ENCODE measurements around the gene SLC39A10. TPM values are rescaled to one million over a fixed set of nuclear protein-coding genes. Genes with fewer than 3 reads are reported as not detected.
A peak's percentile ranks its signal among the peaks of the same experiment; 100 is the strongest.
"Not testable (repeated sequence)": the region's sequence is repeated elsewhere in the genome, so short reads cannot be mapped to it uniquely, and the experiment has no call there.

Gene SLC39A10
- polyA plus RNA-seq, 4 donors = 55.1 to 87.4 (median 85.9) TPM

GRCh38 chr2:195645413-195645812 is 11.6 kb upstream of the SLC39A10 start:
- no peak for DNase-seq (ENCODE audit: low read depth in 4 of 4, low spot score in 3 of 4)

GRCh38 chr2:195646424-195646823 is 10.6 kb upstream of the SLC39A10 start:
- no peak for DNase-seq (ENCODE audit: low read depth in 4 of 4, low spot score in 3 of 4)

GRCh38 chr2:195647302-195647701 is 9.7 kb upstream of the SLC39A10 start:
- no peak for DNase-seq (ENCODE audit: low read depth in 4 of 4, low spot score in 3 of 4)

- DNase-seq (ENCODE audit: low read depth in 4 of 4, low spot score in 3 of 4) = not testable (repeated sequence)
Observed at GRCh38 chr2:195648370-195648769, 8.7 kb upstream of the SLC39A10 start.

GRCh38 chr2:195648787-195649186 is 8.2 kb upstream of the SLC39A10 start:
- no peak for DNase-seq (ENCODE audit: low read depth in 4 of 4, low spot score in 3 of 4)

GRCh38 chr2:195649629-195650190 is 7.3 kb upstream of the SLC39A10 start:
- DNase-seq (ENCODE audit: low read depth in 4 of 4, low spot score in 3 of 4) = no peak

GRCh38 chr2:195651046-195651445 is 6.0 kb upstream of the SLC39A10 start:
- DNase-seq (ENCODE audit: low read depth in 4 of 4, low spot score in 3 of 4) = no peak

- no peak for DNase-seq (ENCODE audit: low read depth in 4 of 4, low spot score in 3 of 4)
Observed at GRCh38 chr2:195652911-195653310, 4.1 kb upstream of the SLC39A10 start.

GRCh38 chr2:195656161-195656858 is 716 bp upstream of the SLC39A10 start:
- DNase-seq (ENCODE audit: low read depth in 4 of 4, low spot score in 3 of 4) = peak in 2 of 4 donors; percentile 12 to 14

- DNase-seq (ENCODE audit: low read depth in 4 of 4, low spot score in 3 of 4) = peak; percentile 58 to 67 (median 60)
Observed at GRCh38 chr2:195657634-195658540, 861 bp downstream of the SLC39A10 start.

GRCh38 chr2:195658541-195658890 is 1.5 kb downstream of the SLC39A10 start:
- DNase-seq (ENCODE audit: low read depth in 4 of 4, low spot score in 3 of 4) = peak in 2 of 4 donors; percentile 16 to 26

- DNase-seq (ENCODE audit: low read depth in 4 of 4, low spot score in 3 of 4) = no peak
Observed at GRCh38 chr2:195659114-195659513, 2.1 kb downstream of the SLC39A10 start.

GRCh38 chr2:195659982-195660890 is 3.2 kb downstream of the SLC39A10 start:
- peak; percentile 46 to 65 (median 53) for DNase-seq (ENCODE audit: low read depth in 4 of 4, low spot score in 3 of 4)

GRCh38 chr2:195662138-195662537 is 5.1 kb downstream of the SLC39A10 start:
- no peak for DNase-seq (ENCODE audit: low read depth in 4 of 4, low spot score in 3 of 4)

- no peak for DNase-seq (ENCODE audit: low read depth in 4 of 4, low spot score in 3 of 4)
Observed at GRCh38 chr2:195663007-195663406, 6.0 kb downstream of the SLC39A10 start.

- DNase-seq (ENCODE audit: low read depth in 4 of 4, low spot score in 3 of 4) = no peak
Observed at GRCh38 chr2:195664528-195664927, 7.5 kb downstream of the SLC39A10 start.

- not testable (repeated sequence) for DNase-seq (ENCODE audit: low read depth in 4 of 4, low spot score in 3 of 4)
Observed at GRCh38 chr2:195665153-195665552, 8.1 kb downstream of the SLC39A10 start.

- DNase-seq (ENCODE audit: low read depth in 4 of 4, low spot score in 3 of 4) = no peak
Observed at GRCh38 chr2:195666113-195666712, 9.2 kb downstream of the SLC39A10 start.

- no peak for DNase-seq (ENCODE audit: low read depth in 4 of 4, low spot score in 3 of 4)
Observed at GRCh38 chr2:195667974-195668373, 10.9 kb downstream of the SLC39A10 start.

- no peak for DNase-seq (ENCODE audit: low read depth in 4 of 4, low spot score in 3 of 4)
Observed at GRCh38 chr2:195670191-195670590, 13.2 kb downstream of the SLC39A10 start.

Measured in left renal pelvis (tissue), 4 donors.